Hematopoietic multipotent progenitor cell treated with erythropoietin and hydrocortisone succinate and interleukin-3 and kit ligand, for 8 days (in vitro differentiated cells): ENCODE data around the gene COX17.

Source experiments
- DNase-seq: peaks from one replicate; pipeline ENCODE4 v3.0.0-alpha.2; 2015

The COX17 gene

DNA sequence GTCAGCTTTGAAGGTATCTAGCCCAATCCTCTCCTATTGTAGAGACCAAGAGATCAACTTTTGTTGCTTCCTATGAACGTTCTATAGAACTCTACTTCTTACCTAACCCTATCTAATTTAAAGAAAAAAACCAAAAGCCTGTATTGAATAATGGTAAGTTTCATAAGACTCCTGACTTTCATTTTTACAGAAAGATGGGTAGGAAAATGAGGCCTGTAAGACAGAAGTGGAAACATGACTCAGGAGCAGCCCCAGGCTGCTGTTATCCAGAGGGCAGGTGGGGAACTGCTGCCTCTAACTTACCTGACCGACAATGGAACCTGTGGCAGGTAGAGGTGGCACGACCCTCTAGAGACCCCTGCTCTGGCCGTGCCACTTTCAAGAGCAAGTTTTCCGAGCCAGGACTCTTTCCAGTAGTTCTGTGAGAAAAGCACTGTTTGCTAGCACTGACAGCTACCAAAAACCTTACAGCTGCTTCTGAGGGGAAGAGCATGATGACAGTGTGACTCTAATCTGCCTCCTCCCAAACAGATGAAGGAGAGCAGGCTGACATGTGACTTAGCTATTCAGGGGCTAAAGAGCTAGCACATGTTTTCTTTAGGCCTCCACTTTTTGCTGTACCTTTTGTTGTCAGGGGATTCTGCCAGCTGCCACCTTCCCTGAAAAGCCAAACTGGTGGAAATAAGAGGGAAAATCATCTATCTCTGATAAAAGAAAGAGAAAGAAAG, 34.3 kb downstream of the COX17 start:
- no peak for DNase-seq

DNA sequence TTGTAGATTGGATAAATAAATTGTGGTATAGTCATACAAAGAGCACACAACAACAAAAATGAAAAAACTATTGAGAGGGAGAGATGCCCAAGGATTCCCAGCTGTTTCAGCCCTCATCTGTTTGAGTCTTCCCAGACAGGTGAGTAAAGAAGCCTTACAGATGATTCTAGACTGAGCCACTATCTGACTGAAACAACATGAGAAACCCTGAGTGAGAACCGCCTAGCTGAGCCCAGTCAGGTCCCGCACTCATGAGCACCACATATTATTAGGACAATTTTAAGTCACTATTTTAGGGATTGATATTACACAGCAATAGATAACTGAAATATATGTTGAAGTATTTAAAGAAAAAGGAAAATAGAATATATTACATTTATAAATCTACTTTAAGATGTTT, 35.8 kb downstream of the COX17 start:
- no peak for DNase-seq

DNA sequence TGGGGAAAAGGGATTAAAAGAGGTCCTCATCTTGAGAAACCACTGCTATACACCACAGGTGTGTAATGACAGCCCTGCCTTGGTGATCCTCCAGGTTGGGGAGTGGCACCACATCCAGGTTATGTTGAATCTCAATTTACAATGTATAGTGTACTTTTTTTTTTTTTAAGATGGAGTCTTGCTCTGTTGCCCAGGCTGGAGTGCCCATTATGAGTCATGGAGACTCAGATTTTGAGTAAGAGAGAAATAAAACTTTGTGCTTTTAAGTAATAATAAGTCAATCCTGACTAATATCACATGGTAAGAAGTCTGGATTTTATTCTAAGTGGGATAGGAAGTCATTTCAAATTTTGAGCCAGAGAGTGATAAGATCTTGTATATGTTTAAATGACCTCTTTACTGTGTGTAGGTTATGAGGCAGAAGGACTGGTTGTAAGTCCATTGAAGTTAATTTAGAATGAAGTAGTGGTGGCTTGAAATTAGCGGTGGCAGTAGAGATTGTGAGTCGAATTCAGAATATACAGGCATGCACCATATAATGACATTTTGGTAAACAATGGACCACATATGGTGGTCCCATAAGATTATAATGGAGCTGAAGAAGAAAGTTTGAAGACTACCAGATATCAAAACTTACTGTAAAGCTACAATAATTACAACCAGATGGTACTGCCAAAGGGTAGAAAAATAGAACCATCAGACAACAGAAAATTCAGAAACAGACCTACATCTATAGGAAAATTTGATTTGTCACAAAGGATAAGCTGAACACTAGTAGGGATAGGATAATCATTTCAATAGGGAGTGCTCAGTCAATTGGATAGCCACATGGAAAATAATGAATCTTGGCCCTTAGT, 37.5 kb downstream of the COX17 start:
- no peak for DNase-seq

DNA sequence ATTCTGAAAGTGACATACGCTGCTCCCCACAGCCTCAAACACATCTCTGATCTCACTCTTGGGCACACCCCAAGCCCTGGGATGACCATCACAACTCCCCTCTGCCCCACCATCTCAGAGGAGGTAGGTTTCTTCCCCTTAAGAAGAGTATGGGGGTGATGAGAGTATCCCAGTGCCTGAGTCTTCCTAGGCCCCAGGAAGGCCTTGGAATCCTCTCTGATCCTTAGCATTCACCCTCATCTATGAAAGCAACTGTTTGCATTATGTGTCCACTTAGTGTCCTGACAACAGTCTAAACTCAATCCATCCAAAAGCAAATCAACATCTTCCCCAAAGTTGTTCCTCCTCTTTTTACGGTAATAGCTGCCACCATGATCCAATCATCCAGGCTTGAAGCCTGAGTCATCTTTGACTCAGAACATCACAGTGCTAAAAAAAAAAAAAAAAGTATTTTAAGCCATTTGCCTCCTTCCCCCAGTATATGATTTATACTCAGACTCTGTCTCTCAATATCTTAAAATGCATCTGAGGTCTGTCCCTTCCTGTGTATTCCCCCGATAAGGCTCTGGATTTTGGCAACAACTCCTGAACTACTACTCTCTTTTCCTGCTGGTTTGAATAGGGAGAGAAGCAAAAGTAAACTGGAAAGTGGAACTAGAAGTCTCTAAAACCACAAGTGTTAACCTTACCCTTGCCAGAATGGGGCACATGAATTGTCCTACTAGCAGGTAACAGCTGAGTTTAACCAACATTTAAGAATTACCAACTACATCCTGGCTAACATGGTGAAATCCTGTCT, 39.3 kb downstream of the COX17 start:
- DNase-seq: peak; percentile 34

DNA sequence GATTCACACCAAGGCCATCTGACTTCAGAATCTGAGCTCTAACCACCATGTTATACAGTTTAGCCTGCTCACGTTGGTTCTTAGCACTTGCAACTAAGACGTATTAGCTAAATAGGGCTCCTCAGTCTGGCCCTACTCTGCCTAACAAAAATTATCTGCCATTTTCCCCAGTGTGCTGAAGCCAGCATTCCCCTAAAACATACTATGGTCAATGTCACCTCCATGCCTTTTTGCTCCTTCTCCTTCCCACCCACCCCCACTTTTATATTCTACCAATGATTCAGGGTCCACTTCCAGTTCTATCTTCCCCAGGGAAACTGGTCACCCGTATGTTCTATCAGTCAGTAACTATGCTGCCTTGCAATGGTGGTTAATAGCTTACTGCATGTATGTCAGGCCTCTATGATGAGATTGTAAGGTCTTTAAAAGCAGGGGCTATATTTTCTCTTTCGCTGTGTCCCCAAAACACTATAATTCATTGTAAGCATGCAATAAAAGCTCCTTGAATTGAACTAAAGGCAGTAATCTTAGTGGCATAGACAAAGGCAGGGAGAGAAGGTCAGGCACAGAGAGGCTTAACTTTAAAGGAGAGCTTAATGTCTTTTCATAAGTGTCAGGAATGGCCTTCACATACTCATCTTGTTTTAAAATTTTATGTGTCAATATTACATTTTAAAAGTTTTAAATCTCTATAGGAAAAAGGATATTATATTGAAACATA, 40.2 kb downstream of the COX17 start:
- no peak for DNase-seq

DNA sequence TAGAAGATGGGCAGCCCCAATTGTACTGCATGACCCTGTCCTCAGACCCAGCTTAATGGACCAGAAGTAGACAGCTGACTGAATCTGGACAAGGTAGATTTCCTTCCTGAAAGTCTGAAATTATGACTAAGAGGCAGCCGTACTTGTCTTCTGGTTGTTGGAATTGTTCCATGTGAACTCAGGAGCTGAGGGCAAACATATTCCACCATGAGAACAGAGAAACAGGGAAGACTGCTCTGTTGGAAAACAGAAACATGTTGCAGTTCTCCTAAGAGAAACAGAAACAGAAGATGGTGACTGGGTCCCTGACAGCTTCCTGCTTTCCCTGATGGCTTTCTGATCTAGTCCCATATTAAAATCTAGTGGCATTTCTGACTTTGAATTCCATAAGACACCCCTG, 41.0 kb downstream of the COX17 start:
- DNase-seq: no peak

DNA sequence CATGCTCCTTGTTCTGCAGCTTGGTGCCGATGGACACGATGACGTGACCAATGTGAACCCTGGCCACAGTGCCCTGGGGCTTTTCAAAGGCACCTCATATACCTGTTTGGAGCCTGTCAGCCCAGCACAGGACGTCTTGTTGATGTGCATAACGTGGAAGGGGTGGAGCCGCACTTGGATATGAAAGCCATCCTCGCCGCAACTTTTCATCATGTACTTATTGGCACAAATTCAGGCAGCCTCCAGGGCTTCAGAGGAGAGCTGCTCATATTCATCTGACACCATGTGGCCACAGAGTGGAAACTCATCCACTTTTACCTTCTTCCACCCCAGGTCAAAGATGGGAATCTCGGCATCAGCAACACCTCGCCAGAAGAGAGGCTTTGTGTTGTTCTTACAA, 41.5 kb downstream of the COX17 start:
- no peak for DNase-seq

DNA sequence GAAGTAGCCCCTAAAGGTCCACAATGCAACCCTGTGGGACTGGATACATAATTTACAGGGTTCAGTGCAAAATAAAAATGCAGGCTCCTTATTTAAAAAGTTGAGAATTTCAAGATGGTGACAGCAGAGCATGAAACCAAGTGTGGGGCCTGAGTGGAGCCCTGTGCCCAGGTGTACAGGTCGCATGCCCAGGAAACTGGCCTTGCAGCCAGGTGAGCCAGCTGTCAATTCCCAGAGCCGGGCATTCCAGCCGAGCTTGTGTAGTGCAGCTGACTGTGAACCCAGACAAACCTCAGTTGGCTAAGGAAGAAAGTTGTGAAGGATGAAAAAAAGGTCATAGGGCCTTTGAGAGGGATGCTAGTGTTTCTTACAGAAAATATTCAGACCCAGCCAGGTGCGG, 44.4 kb downstream of the COX17 start:
- DNase-seq: no peak

DNA sequence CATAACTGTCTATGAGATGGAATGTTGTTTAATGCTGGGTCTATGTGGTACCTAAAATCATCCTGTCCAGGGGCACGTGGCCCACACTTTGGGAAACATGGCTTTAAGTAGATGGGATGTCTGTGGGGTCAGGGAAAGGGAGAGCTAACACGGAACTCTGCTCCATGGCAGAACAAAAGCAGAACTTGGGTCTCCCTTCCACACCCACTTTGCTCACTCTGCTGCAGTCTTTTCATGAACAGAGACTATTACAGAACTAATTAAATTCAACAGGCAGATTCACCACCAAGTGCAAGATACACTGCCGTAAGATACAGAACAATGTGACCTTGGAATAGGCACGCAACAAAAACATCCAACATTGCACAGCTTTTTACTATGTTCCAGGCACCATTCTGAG, 45.0 kb downstream of the COX17 start:
- no peak for DNase-seq

DNA sequence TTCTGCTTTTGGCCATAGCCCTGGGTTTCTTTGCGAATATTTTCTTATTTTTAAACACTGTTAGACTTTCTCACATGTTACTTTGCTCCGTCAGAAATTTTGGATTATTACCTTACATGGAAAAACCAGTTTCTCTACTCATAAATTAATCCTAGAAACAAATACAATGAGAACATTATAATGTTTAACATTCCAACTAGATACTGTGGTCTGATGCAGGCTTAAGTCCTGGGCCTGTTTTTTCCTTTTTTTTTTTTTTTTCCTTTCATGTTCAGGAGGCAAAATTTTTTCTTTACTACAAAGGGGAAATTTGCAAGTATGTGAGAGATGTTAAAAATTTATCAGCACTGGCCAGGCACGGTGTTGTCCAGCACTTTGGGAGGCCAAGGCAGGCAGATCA, 45.7 kb downstream of the COX17 start:
- no peak for DNase-seq

DNA sequence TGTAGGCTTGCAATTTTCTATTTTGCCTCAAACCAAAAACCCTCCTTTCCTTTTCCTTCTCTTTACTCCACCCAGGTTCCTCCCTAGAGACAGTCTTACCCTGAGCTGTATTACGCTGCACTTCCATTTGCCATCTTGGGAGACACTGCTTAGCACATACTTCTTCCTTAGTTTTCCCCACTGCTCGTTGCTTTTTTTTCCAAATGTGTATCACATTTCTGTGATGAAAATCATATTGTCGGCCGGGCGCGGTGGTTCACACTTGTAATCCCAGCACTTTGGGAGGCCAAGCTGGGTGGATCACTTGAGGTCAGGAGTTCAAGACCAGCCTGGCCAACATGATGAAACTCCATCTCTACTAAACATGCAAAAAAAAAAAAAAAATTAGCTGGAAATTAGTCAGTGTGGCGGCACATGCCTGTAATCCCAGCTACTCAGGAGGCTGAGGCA, 46.3 kb downstream of the COX17 start:
- no peak for DNase-seq

DNA sequence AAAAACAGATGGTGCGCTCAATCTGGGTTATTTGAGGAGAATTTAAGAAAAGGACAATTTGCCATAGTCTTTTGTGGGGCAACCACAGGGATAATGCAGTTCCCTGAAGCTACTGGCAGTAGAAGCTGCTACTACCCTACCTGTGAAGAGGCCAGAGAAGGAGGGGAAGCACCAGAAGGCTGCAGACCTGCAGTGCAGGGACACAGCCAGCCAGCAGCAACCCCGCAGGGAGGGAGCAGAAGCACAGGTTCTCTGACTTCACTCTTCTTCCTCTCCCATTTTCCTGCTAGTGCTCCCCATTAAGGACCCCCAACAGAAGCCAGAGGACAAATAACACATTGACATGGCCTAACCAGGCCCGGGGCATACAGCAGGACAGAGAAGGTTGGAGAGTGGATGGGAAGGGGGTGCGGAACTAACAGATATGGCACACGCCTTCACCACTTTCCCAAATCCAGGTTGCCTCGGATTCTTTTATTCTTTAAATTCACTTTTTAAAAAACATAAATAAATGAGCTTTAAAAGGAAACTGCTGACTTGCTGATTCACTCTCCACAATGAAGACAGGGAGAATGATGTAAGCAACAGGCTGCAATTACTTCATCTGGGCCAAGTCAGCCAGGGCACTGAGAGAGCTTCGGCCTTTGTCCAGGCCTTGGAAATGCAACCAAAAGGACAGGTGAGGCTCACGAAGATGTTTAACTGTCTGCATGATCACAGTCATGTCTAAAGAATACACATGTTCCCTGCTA, 46.9 kb downstream of the COX17 start:
- no peak for DNase-seq

DNA sequence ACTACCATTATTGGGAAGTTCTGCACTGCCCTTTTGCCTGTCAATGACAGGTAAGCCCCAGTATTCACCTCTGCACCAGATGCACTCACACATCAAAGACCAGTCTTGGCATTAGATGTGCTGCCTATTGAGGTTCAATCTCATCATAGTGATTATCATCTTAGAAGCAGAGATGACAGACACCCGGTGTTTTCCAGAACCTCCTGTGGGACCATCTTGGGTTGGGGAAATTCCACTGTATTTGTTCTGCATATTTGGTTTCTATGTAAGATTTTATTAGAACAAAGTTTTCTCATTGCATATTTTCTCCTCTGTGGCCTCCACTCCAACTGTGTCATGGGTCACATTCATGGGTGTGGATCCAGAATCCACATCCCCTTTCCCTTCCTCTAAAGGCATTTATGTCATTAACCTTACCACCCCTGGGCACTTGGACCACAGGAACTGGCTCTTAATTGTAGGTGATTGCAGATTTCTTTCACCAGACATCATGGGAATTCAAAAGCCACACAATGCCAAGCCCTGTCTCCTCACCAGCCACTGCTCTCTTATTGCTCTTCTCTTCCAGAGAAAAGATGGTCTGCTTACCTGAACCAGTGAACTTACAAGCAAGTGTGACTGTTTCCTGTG, 48.3 kb downstream of the COX17 start:
- DNase-seq: no peak

DNA sequence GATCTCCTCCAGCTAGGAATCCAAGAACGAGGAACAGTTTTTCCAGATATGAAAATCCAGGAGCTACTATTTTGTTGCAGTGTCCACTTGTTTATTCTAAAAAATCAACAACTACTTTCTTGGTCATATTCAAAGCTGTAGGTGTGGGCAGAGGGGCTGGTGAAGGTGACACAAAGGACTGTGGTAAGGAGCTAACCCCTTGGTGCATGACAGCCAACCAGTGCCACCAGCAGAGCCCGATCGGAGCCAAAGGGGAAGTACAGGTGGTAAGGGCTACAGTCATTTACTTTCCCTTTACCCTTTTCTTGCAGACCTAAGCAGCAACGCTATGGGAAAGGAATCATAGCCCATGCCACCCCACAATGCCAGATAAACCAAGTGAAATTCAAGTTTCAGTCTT, 48.8 kb downstream of the COX17 start:
- DNase-seq: no peak

DNA sequence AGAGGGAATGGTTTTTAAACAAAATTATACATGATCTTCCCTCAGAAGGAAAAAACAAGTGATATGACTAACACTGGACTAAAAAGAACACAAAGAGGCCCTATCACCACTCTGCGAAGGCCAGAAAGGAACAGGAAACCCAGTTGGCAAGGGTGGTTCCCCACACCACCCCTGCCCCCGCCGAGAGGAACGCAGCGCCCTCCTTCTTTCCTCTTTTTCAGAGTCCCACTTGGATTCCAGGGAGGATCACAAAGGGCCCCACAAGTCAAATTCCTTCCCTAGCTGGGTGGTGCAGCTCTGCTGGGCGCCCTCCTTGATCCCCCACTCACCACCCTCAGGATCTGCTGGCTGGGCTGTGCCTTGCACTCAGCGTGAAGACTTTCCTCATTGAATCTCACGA, 49.7 kb downstream of the COX17 start:
- no peak for DNase-seq

DNA sequence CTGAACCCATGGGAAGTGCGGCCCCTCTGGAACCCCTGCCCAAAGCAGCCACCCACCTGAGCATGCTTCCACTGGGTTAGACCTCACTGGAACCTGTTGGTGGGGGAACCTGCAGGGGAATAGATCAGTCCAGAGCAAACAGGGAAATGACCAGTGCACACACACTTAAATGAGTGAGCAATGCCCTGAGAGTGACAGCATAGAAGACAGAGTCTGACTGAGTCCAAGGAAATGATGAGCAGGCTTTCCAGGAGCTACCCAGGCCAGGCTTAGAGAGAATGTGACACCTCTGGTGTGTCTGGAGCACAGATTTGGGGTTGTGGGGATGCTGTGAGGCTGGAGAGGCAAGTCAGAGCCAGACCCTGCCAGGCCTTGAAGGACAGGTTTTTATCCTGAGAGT, 51.0 kb downstream of the COX17 start:
- DNase-seq: no peak

DNA sequence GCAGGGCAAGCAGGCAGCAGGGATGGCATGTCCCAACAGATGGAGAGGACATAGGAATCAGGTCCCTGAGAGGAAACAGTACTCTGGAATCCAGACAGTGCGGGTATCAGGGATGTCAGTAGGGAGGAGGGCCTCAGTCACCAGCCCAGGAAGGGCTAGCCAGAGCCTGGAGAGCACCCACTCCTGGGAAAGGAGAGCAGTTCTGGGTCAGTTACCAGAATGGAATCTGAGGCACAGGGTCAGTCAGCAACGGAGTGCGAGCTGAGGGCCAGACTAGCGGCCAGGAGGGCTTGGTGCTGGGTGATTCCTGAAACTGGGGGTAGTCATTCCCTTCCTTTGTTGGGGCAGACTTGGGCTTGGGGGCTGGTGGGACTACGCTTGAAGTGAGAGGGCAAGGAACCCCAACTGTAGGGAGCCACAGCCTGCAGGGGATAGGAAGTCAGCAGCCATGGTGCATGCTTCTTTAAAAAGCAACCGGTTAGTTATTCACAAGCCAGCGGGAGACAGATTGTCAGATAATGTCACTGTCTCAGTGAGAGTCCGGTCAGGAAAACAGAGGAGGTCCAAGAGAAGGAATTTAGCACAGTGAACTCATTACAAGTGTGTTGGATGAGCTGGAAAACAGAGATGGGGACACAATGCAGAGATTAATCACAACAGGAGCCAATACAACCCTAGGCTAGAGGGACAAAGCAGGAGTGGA, 51.6 kb downstream of the COX17 start:
- no peak for DNase-seq

DNA sequence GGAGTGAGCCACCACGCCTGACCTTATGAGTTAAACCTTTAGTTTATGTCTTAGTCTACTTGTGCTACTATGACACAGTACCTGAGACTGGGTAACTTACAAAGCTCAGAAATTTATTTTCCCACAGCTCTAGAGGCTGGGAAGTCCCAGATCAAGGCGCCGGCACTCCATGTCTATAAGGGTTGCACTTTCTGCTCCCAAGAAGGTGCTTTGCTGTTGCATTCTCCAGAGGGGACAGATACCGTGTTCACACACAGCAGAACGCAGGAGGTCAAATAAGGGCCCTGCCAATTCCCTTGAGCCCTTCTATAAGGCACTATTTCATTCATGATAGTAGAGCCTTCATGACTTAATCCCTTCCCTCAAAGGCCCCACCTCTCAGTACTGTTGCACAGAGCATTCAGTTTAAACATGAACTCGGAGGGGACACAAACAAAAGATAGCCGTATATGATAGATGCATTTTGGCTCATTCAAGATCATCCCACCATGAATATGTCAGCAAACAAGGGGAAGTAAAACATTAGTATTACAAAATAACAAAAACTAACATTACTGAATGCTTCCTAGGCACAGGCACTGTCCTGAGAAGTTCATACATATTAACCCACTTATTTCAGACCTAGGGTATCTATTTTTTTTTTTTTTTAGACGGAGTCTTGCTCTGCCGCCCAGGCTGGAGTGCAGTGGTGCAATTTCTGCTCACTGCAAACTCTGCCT, 53.0 kb downstream of the COX17 start:
- no peak for DNase-seq

DNA sequence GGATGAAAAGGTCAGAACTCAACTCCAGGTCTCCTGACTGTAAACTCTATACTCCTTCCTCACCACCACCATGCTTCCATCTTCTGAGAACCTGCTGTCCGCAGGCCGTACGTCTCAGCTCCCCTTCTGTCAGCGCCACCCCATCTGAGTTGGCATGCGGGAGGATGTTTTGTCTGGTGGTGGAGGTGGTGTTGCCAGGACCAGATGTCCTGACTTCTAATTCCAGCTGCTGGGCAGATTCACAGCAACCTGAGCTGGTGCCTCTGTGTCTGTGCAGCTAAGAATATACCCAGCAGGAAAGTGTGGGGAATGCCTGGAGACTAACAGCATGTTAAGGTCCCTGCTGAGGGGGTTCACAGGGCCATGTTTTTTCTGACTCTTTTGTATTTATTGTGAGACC, 56.3 kb downstream of the COX17 start:
- DNase-seq: no peak
